A673 (cell line): ENCODE data around the gene BLOC1S3.

Experiments used
- CTCF ChIP-seq: fragments of 300-800, 200-600 bp; sonication (generic); conservative IDR thresholded peaks from 2 replicates; pipeline ENCODE4 v1.5.1; 2017; ENCODE audit warnings: low read depth, mild to moderate bottlenecking, antibody characterized with exemption, low read length, moderate library complexity, mixed read lengths
- EZH2 ChIP-seq: fragments of 200-600 bp; sonication (generic); IDR thresholded peaks from 2 replicates; pipeline ENCODE4 v1.6.1; 2017; ENCODE audit warnings: borderline replicate concordance, low read depth, mild to moderate bottlenecking, mixed read lengths, antibody characterized with exemption, low read length; ENCODE audit not compliant: poor library complexity, severe bottlenecking

- TF ChIP-seq CTCF, result no peak
- TF ChIP-seq EZH2, result no peak
These were observed 33.3 kb downstream of the BLOC1S3 start for GRCh38 chr19:45211751-45212381.
